Lower leg skin (tissue), 4 donors: Measurements from ENCODE around the gene ELP4. TPM values are rescaled to one million over a fixed set of nuclear protein-coding genes. Genes with fewer than 3 reads are reported as not detected.
"Not testable (repeated sequence)": the region's sequence is repeated elsewhere in the genome, so short reads cannot be mapped to it uniquely, and the experiment has no call there.

Experiments
- DNase-seq, 2 donors: peaks; one replicate each; pipeline ENCODE4 v3.0.0-alpha.2; 2019; ENCODE audit warnings: low spot score in 2 of 2
- H3K4me3 ChIP-seq: fragments of 200-600 bp; sonication (generic); 2 replicates; pipeline ENCODE4 v1.5.1; 2017; ENCODE audit warnings: mild to moderate bottlenecking, low read depth; ENCODE audit not compliant: poor library complexity, severe bottlenecking
- CTCF ChIP-seq, 3 donors: fragments of 450-650 bp; IDR thresholded peaks; one replicate each; pipeline ENCODE4 v1.5.1; 2016; ENCODE audit warnings: antibody characterized with exemption in 3 of 3, mild to moderate bottlenecking in 3 of 3, moderate library complexity in 2 of 3
- POLR2A ChIP-seq, 2 donors: fragments of 450-650 bp; IDR thresholded peaks; one replicate each; pipeline ENCODE4 v1.6.1; 2016 to 2017; ENCODE audit warnings: antibody characterized with exemption in 2 of 2, mild to moderate bottlenecking in 1 of 2, moderate library complexity in 1 of 2
- WGBS, 2 donors: methylation state at CpG; one replicate each; pipeline ENCODE4 v1.1.5; 2018; 5-methylcytosine and 5-hydroxymethylcytosine counted together
- intact Hi-C: fragments of 100-400 bp; cut with DNase I; formaldehyde crosslinking; loops from one replicate; pipeline ENCODE4 v1.15.0; 2023; ENCODE audit warnings: low total_unique reads
- total RNA-seq, 4 donors: library from RNA; depleted of rRNA; stranded (reverse); fragments of >200 nt; gene quantifications; one replicate each; pipeline ENCODE4 v1.1.0, GENCODE V29; 2016

The ELP4 gene
- total RNA-seq, 4 donors from 2014 or later = 20.6 to 23.3 (median 22.2) TPM

- intact Hi-C loops = no loop called here
Measured at GRCh38 chr11:31722754-31723153, 213.2 kb downstream of the ELP4 start.

DNA sequence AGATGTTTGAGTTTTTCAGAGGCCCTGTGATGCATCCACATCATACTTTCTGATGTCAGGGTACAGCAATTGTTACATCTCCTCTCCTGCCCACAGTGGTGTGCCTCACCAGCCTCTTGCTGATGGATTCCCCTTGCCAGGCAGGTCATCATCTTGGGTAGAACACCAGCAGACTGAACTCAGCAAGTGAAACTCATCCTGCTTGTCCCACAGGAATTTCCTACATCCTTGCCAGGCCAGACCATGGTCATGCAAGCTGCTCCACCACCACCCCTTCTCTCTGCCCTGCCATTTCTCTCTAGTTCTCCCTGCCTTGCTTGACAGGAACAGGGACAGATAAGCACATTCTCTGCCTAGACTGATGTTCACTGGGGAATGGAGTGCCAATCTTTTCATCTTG, 215.6 kb downstream of the ELP4 start:
- H3K4me3 ChIP-seq = no peak overlapping the region
- DNase-seq = no peak
- intact Hi-C loops = no loop called here
- no peak for TF ChIP-seq POLR2A (IDR thresholded peaks at IDR 0.05)
- no peak for TF ChIP-seq CTCF (IDR thresholded peaks at IDR 0.05)

More at GRCh38 chr11:31722754-31723153, 213.2 kb downstream of the ELP4 start:
- WGBS, 2 donors = 100% methylated on average over 3 of the region's 3 CpGs
- no peak for DNase-seq
- H3K4me3 ChIP-seq = no peak overlapping the region
- no peak for TF ChIP-seq CTCF (IDR thresholded peaks at IDR 0.05)

GRCh38 chr11:31728432-31728831, 218.9 kb downstream of the ELP4 start:
- TF ChIP-seq CTCF (IDR thresholded peaks at IDR 0.05) = no peak
- TF ChIP-seq POLR2A (IDR thresholded peaks at IDR 0.05) = no peak
- H3K4me3 ChIP-seq = no peak overlapping the region
- WGBS, 2 donors = 53 to 61% methylated on average over 1 of the region's 1 CpG
- intact Hi-C loops = no loop called here
- no peak for DNase-seq

GRCh38 chr11:31740131-31740530, 230.6 kb downstream of the ELP4 start:
- TF ChIP-seq POLR2A (IDR thresholded peaks at IDR 0.05) (no peak), CTCF (IDR thresholded peaks at IDR 0.05) (no peak)
- WGBS, 2 donors = 50 to 57% methylated on average over 1 of the region's 1 CpG
- intact Hi-C loops = no loop called here
- no peak overlapping the region for H3K4me3 ChIP-seq
- no peak for DNase-seq

GRCh38 chr11:31740731-31741368, 231.3 kb downstream of the ELP4 start:
- 97 to 98% methylated on average over 26 of the region's 26 CpGs for WGBS, 2 donors
- DNase-seq, intact Hi-C loops, H3K4me3 ChIP-seq: not testable (repeated sequence)

DNA sequence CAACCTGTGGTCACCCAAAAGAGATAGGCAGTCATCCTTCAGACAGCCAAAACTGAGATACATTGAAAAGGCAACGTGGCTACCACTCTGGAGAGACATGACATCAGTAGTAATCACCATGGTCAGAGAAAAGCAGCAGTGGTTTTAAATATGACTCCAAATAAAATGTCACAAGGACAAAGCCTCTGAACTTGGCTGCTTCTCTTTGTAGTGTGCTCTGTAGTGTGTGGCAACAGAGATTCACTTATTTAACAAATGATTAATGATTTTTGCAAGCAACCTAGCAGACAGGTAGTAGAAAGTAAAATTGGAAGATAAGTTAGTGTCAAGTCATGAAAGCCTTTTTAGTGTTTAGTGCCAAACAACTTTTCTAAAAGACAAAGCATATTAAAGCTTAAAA, 238.0 kb downstream of the ELP4 start:
- TF ChIP-seq CTCF (IDR thresholded peaks at IDR 0.05) (no peak), POLR2A (IDR thresholded peaks at IDR 0.05) (no peak)
- WGBS, 2 donors = 19 to 38% methylated on average over 1 of the region's 1 CpG
- no peak for DNase-seq
- no peak overlapping the region for H3K4me3 ChIP-seq
- intact Hi-C loops = no loop called here
